Cardiac muscle cell (in vitro differentiated cells and primary cell): Measurements from ENCODE around the gene C15orf39. TPM values are rescaled to one million over a fixed set of nuclear protein-coding genes. Genes with fewer than 3 reads are reported as not detected.
A peak's percentile ranks its signal among the peaks of the same experiment; 100 is the strongest.

Experiments used
- DNase-seq, 2 donors: peaks; one replicate each; pipeline versions ENCODE4 v3.0.0 to v3.0.0-alpha.2; 2010 to 2017; ENCODE audit warnings: low read depth in 1 of 2, low spot score in 1 of 2
- H3K27ac ChIP-seq: fragments of 200-600 bp; sonication (generic); 2 replicates; pipeline ENCODE4 v1.5.1; 2016
- H3K27me3 ChIP-seq: fragments of 200-600 bp; sonication (generic); 2 replicates; pipeline ENCODE4 v1.6.0; 2016; ENCODE audit warnings: control low read depth
- H3K36me3 ChIP-seq: fragments of 200-600 bp; sonication (generic); 2 replicates; pipeline ENCODE4 v1.5.1; 2016; ENCODE audit warnings: control low read depth
- H3K4me1 ChIP-seq: fragments of 200-600 bp; sonication (generic); 2 replicates; pipeline ENCODE4 v1.8.1; 2017; ENCODE audit warnings: low read depth, mild to moderate bottlenecking, mixed run types
- H3K4me3 ChIP-seq: fragments of 200-600 bp; sonication (generic); 2 replicates; pipeline ENCODE4 v1.5.1; 2016; ENCODE audit warnings: mild to moderate bottlenecking
- H3K9me3 ChIP-seq: fragments of 200-600 bp; sonication (generic); 2 replicates; pipeline ENCODE4 v1.5.1; 2017; ENCODE audit warnings: low read depth, mild to moderate bottlenecking, control low read depth
- polyA plus RNA-seq: library from polyadenylated mRNA; unstranded; fragments of >200 nt; fragmentation: Nextera tagmentation; extraction: Ambion mirVana; gene quantifications from 2 replicates; pipeline ENCODE4 v1.2.1, GENCODE V29; 2016
- total RNA-seq: library from RNA; depleted of rRNA; stranded (reverse); fragments of >200 nt; gene quantifications from 2 replicates; pipeline ENCODE4 v1.2.3, GENCODE V29; 2016
- TF ChIP-seq, protein P1 (sequence below): IDR thresholded peaks from 2 replicates; pipeline ENCODE4 v1.5.1; 2012; ENCODE audit warnings: low read depth, mild to moderate bottlenecking, low read length

The C15orf39 gene
- total and polyA plus RNA-seq, 2 experiments from 2014 or later, result 8.6 to 35.1 TPM

DNA sequence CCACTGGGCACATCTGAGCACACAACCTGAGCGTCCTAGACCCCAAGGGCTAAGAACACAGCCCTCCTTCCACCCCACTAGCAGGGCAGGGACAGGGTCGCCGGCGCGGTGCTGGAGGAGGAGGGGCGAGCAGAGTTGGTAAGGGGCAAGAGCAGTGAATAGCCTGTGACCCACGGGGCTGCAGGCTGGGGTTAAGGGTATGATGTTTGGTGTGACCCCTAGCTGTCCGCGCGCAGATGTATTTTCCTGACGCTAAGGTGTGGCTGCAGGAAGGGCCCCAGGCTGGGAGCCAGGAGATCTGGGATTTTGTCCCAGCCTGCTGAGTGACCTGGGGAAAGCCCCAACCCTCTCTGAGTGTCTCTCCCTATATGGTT, 1.3 kb upstream of the C15orf39 start:
- TF ChIP-seq, protein P1, sequence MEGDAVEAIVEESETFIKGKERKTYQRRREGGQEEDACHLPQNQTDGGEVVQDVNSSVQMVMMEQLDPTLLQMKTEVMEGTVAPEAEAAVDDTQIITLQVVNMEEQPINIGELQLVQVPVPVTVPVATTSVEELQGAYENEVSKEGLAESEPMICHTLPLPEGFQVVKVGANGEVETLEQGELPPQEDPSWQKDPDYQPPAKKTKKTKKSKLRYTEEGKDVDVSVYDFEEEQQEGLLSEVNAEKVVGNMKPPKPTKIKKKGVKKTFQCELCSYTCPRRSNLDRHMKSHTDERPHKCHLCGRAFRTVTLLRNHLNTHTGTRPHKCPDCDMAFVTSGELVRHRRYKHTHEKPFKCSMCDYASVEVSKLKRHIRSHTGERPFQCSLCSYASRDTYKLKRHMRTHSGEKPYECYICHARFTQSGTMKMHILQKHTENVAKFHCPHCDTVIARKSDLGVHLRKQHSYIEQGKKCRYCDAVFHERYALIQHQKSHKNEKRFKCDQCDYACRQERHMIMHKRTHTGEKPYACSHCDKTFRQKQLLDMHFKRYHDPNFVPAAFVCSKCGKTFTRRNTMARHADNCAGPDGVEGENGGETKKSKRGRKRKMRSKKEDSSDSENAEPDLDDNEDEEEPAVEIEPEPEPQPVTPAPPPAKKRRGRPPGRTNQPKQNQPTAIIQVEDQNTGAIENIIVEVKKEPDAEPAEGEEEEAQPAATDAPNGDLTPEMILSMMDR, result no peak
- peak overlapping the region; percentile 56 for H3K27ac ChIP-seq
- peaks cover 38% of the 10 kb centered on the region for H3K4me1 ChIP-seq
- H3K36me3 ChIP-seq, result no peaks in the 10 kb centered on the region
- no peaks in the 10 kb centered on the region for H3K27me3 ChIP-seq
- DNase-seq, result no peak
- H3K4me3 ChIP-seq, result no peak overlapping the region
- no peaks in the 10 kb centered on the region for H3K9me3 ChIP-seq

DNA sequence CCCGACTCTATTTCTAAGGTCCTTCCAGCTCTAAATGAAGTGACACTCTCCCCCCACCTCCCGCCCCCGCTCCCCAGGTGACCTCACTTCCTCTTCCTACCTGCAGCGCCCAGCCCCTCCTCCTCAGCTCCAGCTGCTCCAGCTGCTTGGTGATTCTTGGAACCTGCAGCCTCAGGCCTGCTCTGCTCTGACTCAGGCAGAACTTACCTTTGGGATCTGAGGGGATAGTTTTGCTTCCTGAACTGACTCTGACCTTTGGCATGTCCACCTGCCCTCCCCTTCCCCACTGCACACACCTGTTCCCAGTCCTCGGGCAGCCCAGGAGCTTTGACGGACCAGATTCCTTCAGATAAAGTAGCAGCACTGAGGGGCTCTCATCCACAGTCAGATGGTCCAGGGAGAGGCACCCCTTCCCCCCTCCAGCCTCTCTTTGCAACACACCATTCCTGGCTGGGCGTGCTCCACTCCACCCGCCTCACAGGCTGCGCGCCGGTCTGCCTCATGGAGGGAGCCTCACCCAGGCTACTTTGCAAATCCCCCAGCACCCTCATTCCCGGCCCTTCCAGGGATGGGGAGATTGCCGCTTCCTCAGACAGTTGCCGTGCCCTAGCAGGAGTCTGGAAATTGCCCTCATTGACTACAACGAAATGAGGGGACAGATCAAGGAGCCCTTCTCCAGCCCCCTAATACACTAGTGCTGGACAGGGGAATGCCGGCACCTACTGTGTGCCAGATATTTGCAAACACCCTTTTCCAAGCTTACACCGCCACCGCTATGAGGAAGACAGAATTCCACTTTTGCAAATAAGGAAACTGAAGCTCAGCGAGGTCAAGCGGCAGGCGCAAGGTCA, 692 bp upstream of the C15orf39 start:
- TF ChIP-seq, protein P1, result no peak
- H3K27ac ChIP-seq, result peak overlapping the region; percentile 1
- no peaks in the 10 kb centered on the region for H3K9me3 ChIP-seq
- no peak for DNase-seq
- H3K4me1 ChIP-seq, result peaks cover 32% of the 10 kb centered on the region
- H3K27me3 ChIP-seq, result no peaks in the 10 kb centered on the region
- no peaks in the 10 kb centered on the region for H3K36me3 ChIP-seq
- H3K4me3 ChIP-seq, result peak overlapping the region; percentile 83

DNA sequence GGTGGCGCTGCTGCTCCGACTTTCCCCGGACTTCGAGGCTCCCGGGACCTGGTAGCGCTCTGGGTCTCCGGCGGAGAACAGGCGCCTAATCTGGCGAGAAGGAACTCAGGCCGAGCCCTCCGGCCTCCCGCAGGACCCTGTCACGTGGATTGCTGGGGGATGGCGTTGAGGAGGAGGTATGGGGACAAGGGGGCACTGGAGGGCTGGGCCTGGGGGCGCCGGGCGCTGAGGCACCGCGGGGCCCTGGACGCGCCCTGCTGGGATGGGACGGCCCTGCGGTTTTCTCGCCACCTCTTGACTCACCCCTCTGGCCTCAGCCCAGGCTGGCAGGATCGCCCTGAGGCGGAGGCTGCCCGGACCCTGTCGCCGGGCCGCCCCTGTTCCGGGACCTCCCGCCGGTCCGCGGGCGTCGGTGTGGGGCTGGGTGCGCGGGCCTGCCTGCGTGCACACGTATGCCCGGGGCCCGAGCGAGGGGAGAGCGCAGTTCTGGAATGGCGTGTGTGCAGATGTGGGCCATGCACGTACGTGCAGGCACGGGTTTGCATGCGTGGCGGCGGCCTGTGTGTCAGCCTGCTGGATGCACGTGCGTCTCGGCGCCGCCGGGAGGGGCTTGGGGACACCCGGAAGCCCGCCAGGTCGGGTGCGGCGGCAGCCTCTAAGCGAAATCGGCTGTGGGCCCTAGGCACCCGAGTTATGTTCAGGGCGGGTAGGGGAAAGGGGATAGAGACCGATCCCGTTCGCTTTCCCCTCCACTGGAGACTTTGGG, 752 bp downstream of the C15orf39 start:
- no peaks in the 10 kb centered on the region for H3K27me3 ChIP-seq
- H3K4me1 ChIP-seq, result peaks cover 31% of the 10 kb centered on the region
- H3K4me3 ChIP-seq, result peak overlapping the region; percentile 83
- H3K36me3 ChIP-seq, result no peaks in the 10 kb centered on the region
- no peaks in the 10 kb centered on the region for H3K9me3 ChIP-seq
- H3K27ac ChIP-seq, result peak overlapping the region; percentile 73
- TF ChIP-seq, protein P1, result no peak
- peak; percentile 71 to 74 for DNase-seq

DNA sequence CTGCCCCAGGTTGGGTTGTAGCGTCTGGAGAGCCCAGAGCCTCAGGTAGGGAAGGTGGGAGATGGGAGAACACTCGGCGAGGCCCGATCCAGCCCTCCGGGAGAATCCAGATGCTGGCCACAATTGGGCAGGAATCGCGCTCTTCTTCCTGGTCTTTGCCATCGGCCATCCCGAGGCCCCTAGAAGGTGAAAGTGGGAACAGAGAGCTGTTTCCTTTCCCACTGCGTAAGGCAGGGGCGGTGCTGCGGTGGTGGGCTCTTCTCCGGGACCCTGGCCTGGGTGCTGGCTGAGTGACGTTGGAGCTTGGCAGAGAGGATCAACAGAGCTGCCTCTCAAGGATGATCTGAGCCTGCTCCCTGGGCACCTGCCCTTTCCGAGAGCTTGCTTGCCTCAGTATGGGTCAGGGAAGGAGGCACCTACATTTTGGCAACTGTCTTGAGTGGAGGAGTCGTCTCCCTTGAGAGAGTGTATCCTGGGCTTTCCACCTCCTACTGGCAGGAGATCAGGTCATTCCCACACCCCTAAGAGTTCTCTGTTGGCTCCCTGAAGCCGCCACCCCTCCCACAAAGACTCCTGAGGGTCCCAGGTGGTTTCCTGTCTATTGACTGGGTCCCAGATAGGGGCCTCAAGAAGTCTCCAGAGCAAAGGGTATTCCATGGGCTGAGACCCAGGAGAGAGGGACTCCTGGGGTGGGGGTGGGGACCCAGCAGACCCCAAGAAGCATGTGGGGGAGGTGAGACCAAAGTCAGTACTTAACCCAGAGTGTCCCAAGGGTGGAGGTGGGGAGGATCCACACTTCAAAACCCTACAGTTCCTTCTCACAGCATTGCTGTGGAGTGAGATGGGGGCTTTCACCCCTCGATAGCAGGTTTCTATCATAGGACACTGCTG, 1.6 kb downstream of the C15orf39 start:
- H3K4me3 ChIP-seq, result peak overlapping the region; percentile 83
- H3K27me3 ChIP-seq, result no peaks in the 10 kb centered on the region
- H3K9me3 ChIP-seq, result no peaks in the 10 kb centered on the region
- peaks cover 31% of the 10 kb centered on the region for H3K4me1 ChIP-seq
- DNase-seq, result peak in 1 of 2 donors; percentile 14
- H3K27ac ChIP-seq, result peak overlapping the region; percentile 73
- TF ChIP-seq, protein P1, result no peak
- H3K36me3 ChIP-seq, result no peaks in the 10 kb centered on the region

DNA sequence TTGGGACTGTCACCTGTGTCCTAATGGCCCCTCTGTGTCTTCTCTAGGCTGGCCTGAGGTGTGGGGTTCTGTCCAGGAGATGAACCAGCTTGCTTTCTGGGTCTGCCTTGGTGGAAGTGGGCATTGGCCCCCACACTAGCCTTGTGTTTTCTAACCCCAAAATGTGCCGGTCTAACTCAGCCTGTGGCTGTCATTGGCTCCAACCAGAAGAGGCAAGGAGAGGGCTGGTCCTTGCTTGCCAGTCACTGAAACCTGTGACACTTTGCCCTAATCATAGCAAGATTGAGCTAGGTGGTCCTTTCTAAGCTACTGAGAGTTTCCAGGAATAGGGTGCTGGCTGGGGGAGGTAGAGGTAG, 2.2 kb downstream of the C15orf39 start:
- Histone ChIP-seq H3K27ac (no peak overlapping the region), H3K9me3 (no peaks in the 10 kb centered on the region), H3K4me3 (no peak overlapping the region), H3K4me1 (peaks cover 29% of the 10 kb centered on the region), H3K27me3 (no peaks in the 10 kb centered on the region), H3K36me3 (no peaks in the 10 kb centered on the region)
- no peak for DNase-seq
- TF ChIP-seq, protein P1, result no peak
